Spleen (tissue), 7 donors: ENCODE measurements around the gene ZCRB1.
"Not testable (repeated sequence)": the region's sequence is repeated elsewhere in the genome, so short reads cannot be mapped to it uniquely, and the experiment has no call there.

Source experiments
- POLR2A ChIP-seq, 3 donors: fragments of 450-650 bp; IDR thresholded peaks; one replicate each; pipeline ENCODE4 v1.5.1; 2017; ENCODE audit warnings: antibody characterized with exemption in 3 of 3, mild to moderate bottlenecking in 1 of 3
- POLR2AphosphoS5 ChIP-seq, 3 donors: sonication (generic); formaldehyde crosslinking; IDR thresholded peaks; one replicate each; pipeline ENCODE4 v1.5.1; 2017; ENCODE audit warnings: antibody characterized with exemption in 3 of 3
- TF ChIP-seq, protein P1 (sequence below), 11 experiments: fragments of 200-600 bp in 7 of 11; fragments of 450-650 bp in 4 of 11; sonication (generic) in 4 of 11; IDR thresholded peaks in 8 of 11; conservative IDR thresholded peaks in 3 of 11; 1 replicate in 7 of 11; 2 replicates in 4 of 11; pipeline versions ENCODE4 v1.4.0 to v1.8.0; 2016 to 2021; ENCODE audit warnings: antibody characterized with exemption in 11 of 11, inconsistent platforms in 4 of 11, mild to moderate bottlenecking in 1 of 11
- donor health status: DM: no; HTN: no; CAD: no; lungs with moderate emphysema.
- donor health status: DM: no; HTN: no; CAD: no.
- donor health status: DM: no; HTN: no; CAD: no.

DNA sequence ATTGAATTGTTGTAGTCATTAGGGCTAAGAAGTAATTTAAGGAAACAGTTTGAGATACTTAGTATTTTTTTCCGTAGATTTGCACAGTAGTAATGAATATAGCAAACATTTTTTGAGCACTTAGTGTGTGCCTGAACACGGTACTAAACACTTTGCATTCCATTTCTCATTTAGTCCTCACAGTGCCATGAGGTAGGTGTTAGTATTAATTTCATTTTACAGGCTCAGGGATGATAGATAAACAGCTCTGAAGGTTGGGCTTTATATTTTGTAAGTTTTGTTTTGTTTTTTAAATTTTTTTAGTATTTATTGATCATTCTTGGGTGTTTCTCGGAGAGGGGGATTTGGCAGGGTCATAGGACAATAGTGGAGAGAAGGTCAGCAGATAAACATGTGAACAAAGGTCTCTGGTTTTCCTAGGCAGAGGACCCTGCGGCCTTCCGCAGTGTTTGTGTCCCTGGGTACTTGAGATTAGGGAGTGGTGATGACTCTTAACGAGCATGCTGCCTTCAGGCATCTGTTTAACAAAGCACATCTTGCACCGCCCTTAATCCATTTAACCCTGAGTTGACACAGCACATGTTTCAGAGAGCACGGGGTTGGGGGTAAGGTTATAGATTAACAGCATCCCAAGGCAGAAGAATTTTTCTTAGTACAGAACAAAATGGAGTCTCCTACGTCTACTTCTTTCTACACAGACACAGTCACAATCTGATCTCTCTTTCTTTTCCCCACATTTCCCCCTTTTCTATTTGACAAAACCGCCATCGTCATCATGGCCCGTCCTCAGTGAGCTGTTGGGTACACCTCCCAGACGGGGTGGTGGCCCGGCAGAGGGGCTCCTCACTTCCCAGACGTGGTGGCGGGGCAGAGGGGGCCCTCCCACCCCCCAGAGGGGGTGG is 23.5 kb upstream of the ZCRB1 start:
- not testable (repeated sequence) for TF ChIP-seq POLR2A, POLR2AphosphoS5 (IDR thresholded peaks at IDR 0.05)
- TF ChIP-seq, protein P1, sequence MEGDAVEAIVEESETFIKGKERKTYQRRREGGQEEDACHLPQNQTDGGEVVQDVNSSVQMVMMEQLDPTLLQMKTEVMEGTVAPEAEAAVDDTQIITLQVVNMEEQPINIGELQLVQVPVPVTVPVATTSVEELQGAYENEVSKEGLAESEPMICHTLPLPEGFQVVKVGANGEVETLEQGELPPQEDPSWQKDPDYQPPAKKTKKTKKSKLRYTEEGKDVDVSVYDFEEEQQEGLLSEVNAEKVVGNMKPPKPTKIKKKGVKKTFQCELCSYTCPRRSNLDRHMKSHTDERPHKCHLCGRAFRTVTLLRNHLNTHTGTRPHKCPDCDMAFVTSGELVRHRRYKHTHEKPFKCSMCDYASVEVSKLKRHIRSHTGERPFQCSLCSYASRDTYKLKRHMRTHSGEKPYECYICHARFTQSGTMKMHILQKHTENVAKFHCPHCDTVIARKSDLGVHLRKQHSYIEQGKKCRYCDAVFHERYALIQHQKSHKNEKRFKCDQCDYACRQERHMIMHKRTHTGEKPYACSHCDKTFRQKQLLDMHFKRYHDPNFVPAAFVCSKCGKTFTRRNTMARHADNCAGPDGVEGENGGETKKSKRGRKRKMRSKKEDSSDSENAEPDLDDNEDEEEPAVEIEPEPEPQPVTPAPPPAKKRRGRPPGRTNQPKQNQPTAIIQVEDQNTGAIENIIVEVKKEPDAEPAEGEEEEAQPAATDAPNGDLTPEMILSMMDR (IDR thresholded peaks at IDR 0.05 in 8 of 11, conservative IDR thresholded peaks at IDR 0.05 in 3 of 11), result not testable (repeated sequence)
